Lung (tissue), 12 donors: ENCODE measurements around the gene SIRPB1. TPM values are rescaled to one million over a fixed set of nuclear protein-coding genes. Genes with fewer than 3 reads are reported as not detected.
A peak's percentile ranks its signal among the peaks of the same experiment; 100 is the strongest.
"Not testable (repeated sequence)": the region's sequence is repeated elsewhere in the genome, so short reads cannot be mapped to it uniquely, and the experiment has no call there.

ENCODE experiments used
- ATAC-seq: fragments of 200-7000 bp; cut with Tn5 transposase; one replicate; pipeline ENCODE4 v1.9.1; 2020; ENCODE audit warnings: moderate number of reproducible peaks; ENCODE audit not compliant: insufficient read depth, low FRiP score
- DNase-seq, 3 donors: peaks; one replicate each; pipeline ENCODE4 v3.0.0-alpha.2; 2013 to 2017
- H3K27ac ChIP-seq, 2 donors: one replicate each; pipeline ENCODE4 v1.5.1; 2013; ENCODE audit warnings: mild to moderate bottlenecking in 2 of 2, moderate library complexity in 2 of 2, control low read depth in 1 of 2, inconsistent platforms in 1 of 2, low read depth in 1 of 2, low read length in 1 of 2
- H3K27me3 ChIP-seq, 3 donors: one replicate each; pipeline ENCODE4 v1.5.1; 2013; ENCODE audit warnings: low read length in 2 of 3; ENCODE audit not compliant: control insufficient read depth in 3 of 3, insufficient read depth in 3 of 3
- H3K36me3 ChIP-seq, 4 donors: one replicate each; pipeline ENCODE4 v1.5.1; 2013; ENCODE audit warnings: low read length in 4 of 4, mild to moderate bottlenecking in 1 of 4, moderate library complexity in 1 of 4; ENCODE audit not compliant: control insufficient read depth in 4 of 4, insufficient read depth in 4 of 4
- H3K4me1 ChIP-seq, 5 donors: one replicate each; pipeline ENCODE4 v1.5.1; 2013; ENCODE audit warnings: low read length in 5 of 5, mild to moderate bottlenecking in 2 of 5, moderate library complexity in 1 of 5; ENCODE audit not compliant: control insufficient read depth in 5 of 5, insufficient read depth in 5 of 5
- H3K4me3 ChIP-seq: one replicate; pipeline ENCODE4 v1.5.1; 2013; ENCODE audit warnings: mild to moderate bottlenecking, control low read depth, moderate library complexity
- H3K9ac ChIP-seq, 2 donors: one replicate each; pipeline ENCODE4 v1.5.1; 2013; ENCODE audit warnings: low read length in 2 of 2, control low read depth in 1 of 2; ENCODE audit not compliant: insufficient read depth in 1 of 2
- H3K9me3 ChIP-seq, 4 donors: one replicate each; pipeline ENCODE4 v1.5.1; 2013; ENCODE audit warnings: low read length in 3 of 4, mild to moderate bottlenecking in 1 of 4, moderate library complexity in 1 of 4; ENCODE audit not compliant: control insufficient read depth in 4 of 4, insufficient read depth in 3 of 4
- WGBS, 2 donors: extraction: QIAGEN DNeasy Blood & Tissue Kit; methylation state at CpG; one replicate each; pipeline ENCODE4 v1.1.7; 2013; 5-methylcytosine and 5-hydroxymethylcytosine counted together
- polyA plus RNA-seq, 2 donors: library from polyadenylated mRNA; stranded (reverse); fragments of 200-250 nt; gene quantifications; one replicate each; pipeline ENCODE4 v1.2.1, GENCODE V29; 2013
- total RNA-seq, 2 donors: library from RNA; depleted of rRNA in 1 of 2; stranded (reverse); fragments of >200 nt in 1 of 2; gene quantifications; one replicate each; pipeline ENCODE4 v1.2.1, GENCODE V29; 2014 to 2021
- TF ChIP-seq, protein P1 (sequence below): IDR thresholded peaks from 2 replicates; pipeline ENCODE4 v1.5.1; 2012; ENCODE audit warnings: mild to moderate bottlenecking; ENCODE audit errors: control extremely low read depth, extremely low read depth
- donor health status: control.
- donor health status: control.
- donor health status: Bipolar disorder and iron deficiency.
- donor health status: healthy.
- donor health status: DM: yes; HTN: yes; CAD: no.

Gene SIRPB1
- total and polyA plus RNA-seq, 4 donors, result 1.2 to 45.6 (median 13.9) TPM

- TF ChIP-seq, protein P1, sequence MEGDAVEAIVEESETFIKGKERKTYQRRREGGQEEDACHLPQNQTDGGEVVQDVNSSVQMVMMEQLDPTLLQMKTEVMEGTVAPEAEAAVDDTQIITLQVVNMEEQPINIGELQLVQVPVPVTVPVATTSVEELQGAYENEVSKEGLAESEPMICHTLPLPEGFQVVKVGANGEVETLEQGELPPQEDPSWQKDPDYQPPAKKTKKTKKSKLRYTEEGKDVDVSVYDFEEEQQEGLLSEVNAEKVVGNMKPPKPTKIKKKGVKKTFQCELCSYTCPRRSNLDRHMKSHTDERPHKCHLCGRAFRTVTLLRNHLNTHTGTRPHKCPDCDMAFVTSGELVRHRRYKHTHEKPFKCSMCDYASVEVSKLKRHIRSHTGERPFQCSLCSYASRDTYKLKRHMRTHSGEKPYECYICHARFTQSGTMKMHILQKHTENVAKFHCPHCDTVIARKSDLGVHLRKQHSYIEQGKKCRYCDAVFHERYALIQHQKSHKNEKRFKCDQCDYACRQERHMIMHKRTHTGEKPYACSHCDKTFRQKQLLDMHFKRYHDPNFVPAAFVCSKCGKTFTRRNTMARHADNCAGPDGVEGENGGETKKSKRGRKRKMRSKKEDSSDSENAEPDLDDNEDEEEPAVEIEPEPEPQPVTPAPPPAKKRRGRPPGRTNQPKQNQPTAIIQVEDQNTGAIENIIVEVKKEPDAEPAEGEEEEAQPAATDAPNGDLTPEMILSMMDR, result no peak
- no peak for ATAC-seq
- no peak overlapping the region for H3K9ac ChIP-seq
- H3K4me3 ChIP-seq, result no peak overlapping the region
- 93 to 96% methylated on average over 8 of the region's 8 CpGs for WGBS, 2 donors
- H3K4me1 ChIP-seq, result no peaks in the 10 kb centered on the region
- no peak overlapping the region for H3K27ac ChIP-seq
- no peak for DNase-seq
- peaks cover 0 to 5% (median 0%) of the 10 kb centered on the region in 4 donors for H3K9me3 ChIP-seq
- no peaks in the 10 kb centered on the region for H3K27me3 ChIP-seq
- H3K36me3 ChIP-seq, result no peaks in the 10 kb centered on the region
These were observed 24.5 kb upstream of the SIRPB1 start for GRCh38 chr20:1644101-1644962.

- WGBS, 2 donors, result 59 to 69% methylated on average over 2 of the region's 2 CpGs
- not testable (repeated sequence) for ATAC-seq
These were observed 18.8 kb upstream of the SIRPB1 start for GRCh38 chr20:1638643-1639042.

DNA sequence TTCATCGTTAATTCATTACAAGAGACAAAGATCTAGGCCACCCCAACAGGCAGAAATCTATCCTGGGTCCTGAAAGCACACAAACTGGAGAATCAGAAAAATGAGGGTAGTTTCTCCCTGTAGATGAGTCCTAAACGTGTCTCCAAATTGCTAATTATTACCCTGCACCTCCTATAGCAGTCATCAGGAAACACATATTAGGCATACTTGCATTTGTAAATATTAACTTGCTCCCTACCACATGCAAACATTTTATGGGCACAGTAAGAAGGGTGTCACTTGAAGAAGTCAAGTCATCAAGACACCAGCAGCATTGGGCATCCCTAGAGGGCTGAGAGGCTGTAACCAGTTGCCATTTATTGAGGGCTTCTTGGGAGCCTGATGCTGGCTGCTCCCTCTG lies 17.9 kb upstream of the SIRPB1 start:
- WGBS, 2 donors, result 81 to 89% methylated on average over 2 of the region's 2 CpGs
- H3K9ac ChIP-seq, result no peak overlapping the region
- DNase-seq, result no peak
- no peaks in the 10 kb centered on the region for H3K27me3 ChIP-seq
- no peaks in the 10 kb centered on the region for H3K4me1 ChIP-seq
- no peak overlapping the region for H3K4me3 ChIP-seq
- ATAC-seq, result no peak
- TF ChIP-seq, protein P1, result no peak
- H3K27ac ChIP-seq, result no peak overlapping the region
- no peaks in the 10 kb centered on the region for H3K36me3 ChIP-seq
- H3K9me3 ChIP-seq, result no peaks in the 10 kb centered on the region

More at GRCh38 chr20:1638643-1639042, 18.8 kb upstream of the SIRPB1 start:
- H3K27me3 ChIP-seq, DNase-seq, H3K4me1 ChIP-seq, H3K36me3 ChIP-seq, H3K27ac ChIP-seq, H3K9ac ChIP-seq, H3K4me3 ChIP-seq, H3K9me3 ChIP-seq: not testable (repeated sequence)

- H3K4me3 ChIP-seq, result no peak overlapping the region
- ATAC-seq, result no peak
- 52 to 70% methylated on average over 2 of the region's 2 CpGs for WGBS, 2 donors
These were observed 17.4 kb upstream of the SIRPB1 start for GRCh38 chr20:1637226-1637625.

More at GRCh38 chr20:1637226-1637625, 17.4 kb upstream of the SIRPB1 start:
- Histone ChIP-seq H3K9me3 (no peaks in the 10 kb centered on the region), H3K9ac (no peak overlapping the region), H3K27me3 (no peaks in the 10 kb centered on the region), H3K4me1 (no peaks in the 10 kb centered on the region), H3K36me3 (no peaks in the 10 kb centered on the region), H3K27ac (no peak overlapping the region)
- TF ChIP-seq, protein P1, result no peak
- peak in 1 of 3 donors; percentile 6 for DNase-seq
